CD4-positive, alpha-beta T cell (primary cell): Measurements from ENCODE around the gene HAPLN1. TPM values are rescaled to one million over a fixed set of nuclear protein-coding genes. Genes with fewer than 3 reads are reported as not detected.

Source experiments
- ATAC-seq: fragments of 200-7000 bp; cut with Tn5 transposase; one replicate; pipeline ENCODE4 v1.10.0; 2022; ENCODE audit warnings: mild to moderate bottlenecking; ENCODE audit not compliant: poor library complexity
- CTCF ChIA-PET: fragments of 350-600 bp; sonication (Branson Sonifier 250); formaldehyde crosslinking; loops from one replicate; lab custom pipeline; 2021; ENCODE audit warnings: antibody characterized with exemption, inconsistent platforms; lab: Charles Lee
- POLR2A ChIA-PET: fragments of 350-600 bp; sonication (Branson Sonifier 250); formaldehyde crosslinking; loops from one replicate; lab custom pipeline; 2021; ENCODE audit warnings: antibody characterized with exemption, inconsistent platforms; lab: Charles Lee
- DNase-seq, 14 experiments: peaks; one replicate each; pipeline ENCODE4 v3.0.0-alpha.2; 2013 to 2020; ENCODE audit warnings: mixed read lengths in 2 of 14
- H3K27ac ChIP-seq, 2 donors: one replicate each; pipeline versions ENCODE4 v1.5.1 to v1.7.0; 2013; ENCODE audit warnings: low read length in 2 of 2, low read depth in 1 of 2, mild to moderate bottlenecking in 1 of 2
- H3K27me3 ChIP-seq, 2 experiments: 1 replicate in 1 of 2; 2 replicates in 1 of 2; pipeline versions ENCODE4 v1.6.1 to v1.7.0; 2013; ENCODE audit warnings: low read length in 2 of 2, control low read depth in 1 of 2, mild to moderate bottlenecking in 1 of 2, moderate library complexity in 1 of 2; ENCODE audit not compliant: insufficient read depth in 2 of 2, control insufficient read depth in 1 of 2
- H3K36me3 ChIP-seq: one replicate; pipeline ENCODE4 v1.6.1; 2013; ENCODE audit warnings: low read length, control low read depth; ENCODE audit not compliant: insufficient read depth
- H3K4me1 ChIP-seq: one replicate; pipeline ENCODE4 v1.6.1; 2013; ENCODE audit warnings: low read length, control low read depth; ENCODE audit not compliant: insufficient read depth
- H3K4me3 ChIP-seq: one replicate; pipeline ENCODE4 v1.5.1; 2013; ENCODE audit warnings: mild to moderate bottlenecking, low read length, moderate library complexity
- H3K9me3 ChIP-seq, 2 experiments: 1 replicate in 1 of 2; 2 replicates in 1 of 2; pipeline versions ENCODE4 v1.6.1 to v1.7.0; 2013; ENCODE audit warnings: low read length in 2 of 2, mild to moderate bottlenecking in 2 of 2, control low read depth in 1 of 2, moderate library complexity in 1 of 2; ENCODE audit not compliant: control insufficient read depth in 1 of 2, insufficient read depth in 1 of 2
- H3K27ac Mint-ChIP-seq: one replicate; pipeline ENCODE4 v1.8.0; 2020; ENCODE audit warnings: mixed read lengths
- H3K27me3 Mint-ChIP-seq: one replicate; pipeline ENCODE4 v1.8.0; 2021; ENCODE audit warnings: mixed read lengths
- H3K36me3 Mint-ChIP-seq: one replicate; pipeline ENCODE4 v1.8.0; 2021; ENCODE audit warnings: low read depth, mixed read lengths
- H3K4me1 Mint-ChIP-seq: one replicate; pipeline ENCODE4 v1.8.0; 2021; ENCODE audit warnings: low read depth, mixed read lengths
- H3K4me3 Mint-ChIP-seq: one replicate; pipeline ENCODE4 v1.8.0; 2020; ENCODE audit warnings: mild to moderate bottlenecking, mixed read lengths
- H3K9me3 Mint-ChIP-seq: one replicate; pipeline ENCODE4 v1.8.0; 2020; ENCODE audit warnings: mixed read lengths
- intact Hi-C, 2 experiments: fragments of 100-400 bp; cut with DNase I in 1 of 2; cut with micrococcal nuclease in 1 of 2; formaldehyde crosslinking; loops; one replicate each; pipeline versions ENCODE4 v1.15.1 to v1.9.0; 2023 to 2025; cut with DNase I, micrococcal nuclease
- total RNA-seq, 174 experiments: library from RNA in 2 of 174; stranded (reverse) in 2 of 174; gene quantifications; one replicate each; pipeline ENCODE4 v1.2.3 and lab custom pipeline; 2021 to 2026
- TF ChIP-seq, protein P1 (sequence below): fragments of 200-600 bp; IDR thresholded peaks from one replicate; pipeline ENCODE4 v1.8.0; 2022; ENCODE audit warnings: antibody characterized with exemption, mild to moderate bottlenecking

HAPLN1 gene
- total RNA-seq, 2 experiments from 2014 or later: not detected

DNA sequence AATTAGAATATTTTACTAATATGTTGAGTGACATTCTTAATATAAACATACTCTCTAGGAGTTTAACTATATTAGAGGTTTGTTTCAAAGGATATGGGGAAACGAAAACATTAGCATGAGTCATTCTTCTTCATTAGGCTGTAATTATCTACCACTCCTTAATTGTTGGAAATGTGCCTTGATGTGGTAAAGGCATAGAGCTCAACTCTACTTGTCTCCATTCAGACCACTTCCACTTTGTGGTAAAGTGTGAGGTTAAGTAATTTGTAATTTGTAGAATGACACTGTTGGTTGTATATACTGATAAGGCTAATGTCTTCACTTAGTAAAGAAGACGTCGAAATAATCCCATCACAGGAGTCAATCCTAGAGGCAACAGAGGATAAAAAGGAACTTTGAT is 58.1 kb downstream of the HAPLN1 start:
- peaks cover 11% of the 10 kb centered on the region for H3K27me3 Mint-ChIP-seq
- Histone ChIP-seq H3K36me3 (no peaks in the 10 kb centered on the region), H3K4me1 (no peaks in the 10 kb centered on the region), H3K4me3 (no peak overlapping the region), H3K9me3 (no peaks in the 10 kb centered on the region), H3K27me3 (no peaks in the 10 kb centered on the region), H3K27ac (no peak overlapping the region)
- no peaks in the 10 kb centered on the region for H3K9me3 Mint-ChIP-seq
- no peak overlapping the region for H3K4me3 Mint-ChIP-seq
- H3K27ac Mint-ChIP-seq: no peak overlapping the region
- intact Hi-C loops: no loop called here
- TF ChIP-seq, protein P1, sequence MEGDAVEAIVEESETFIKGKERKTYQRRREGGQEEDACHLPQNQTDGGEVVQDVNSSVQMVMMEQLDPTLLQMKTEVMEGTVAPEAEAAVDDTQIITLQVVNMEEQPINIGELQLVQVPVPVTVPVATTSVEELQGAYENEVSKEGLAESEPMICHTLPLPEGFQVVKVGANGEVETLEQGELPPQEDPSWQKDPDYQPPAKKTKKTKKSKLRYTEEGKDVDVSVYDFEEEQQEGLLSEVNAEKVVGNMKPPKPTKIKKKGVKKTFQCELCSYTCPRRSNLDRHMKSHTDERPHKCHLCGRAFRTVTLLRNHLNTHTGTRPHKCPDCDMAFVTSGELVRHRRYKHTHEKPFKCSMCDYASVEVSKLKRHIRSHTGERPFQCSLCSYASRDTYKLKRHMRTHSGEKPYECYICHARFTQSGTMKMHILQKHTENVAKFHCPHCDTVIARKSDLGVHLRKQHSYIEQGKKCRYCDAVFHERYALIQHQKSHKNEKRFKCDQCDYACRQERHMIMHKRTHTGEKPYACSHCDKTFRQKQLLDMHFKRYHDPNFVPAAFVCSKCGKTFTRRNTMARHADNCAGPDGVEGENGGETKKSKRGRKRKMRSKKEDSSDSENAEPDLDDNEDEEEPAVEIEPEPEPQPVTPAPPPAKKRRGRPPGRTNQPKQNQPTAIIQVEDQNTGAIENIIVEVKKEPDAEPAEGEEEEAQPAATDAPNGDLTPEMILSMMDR: no peak
- POLR2A ChIA-PET: no interaction called here
- H3K36me3 Mint-ChIP-seq: no peaks in the 10 kb centered on the region
- no peaks in the 10 kb centered on the region for H3K4me1 Mint-ChIP-seq
- CTCF ChIA-PET: no interaction called here
- DNase-seq: no peak
- ATAC-seq: no peak

- POLR2A ChIA-PET: no interaction called here
- DNase-seq (no peak), ATAC-seq (no peak)
- H3K9me3 Mint-ChIP-seq: no peaks in the 10 kb centered on the region
- Histone ChIP-seq H3K4me3 (no peak overlapping the region), H3K27ac (no peak overlapping the region), H3K27me3 (no peaks in the 10 kb centered on the region), H3K4me1 (no peaks in the 10 kb centered on the region), H3K36me3 (no peaks in the 10 kb centered on the region), H3K9me3 (no peaks in the 10 kb centered on the region)
- intact Hi-C loops: no loop called here
- H3K27ac Mint-ChIP-seq: no peak overlapping the region
- TF ChIP-seq, protein P1: no peak
- CTCF ChIA-PET: no interaction called here
- no peaks in the 10 kb centered on the region for H3K36me3 Mint-ChIP-seq
- H3K4me1 Mint-ChIP-seq: no peaks in the 10 kb centered on the region
- H3K27me3 Mint-ChIP-seq: no peaks in the 10 kb centered on the region
- no peak overlapping the region for H3K4me3 Mint-ChIP-seq
Measured at GRCh38 chr5:83657807-83658525, 62.7 kb downstream of the HAPLN1 start.

DNA sequence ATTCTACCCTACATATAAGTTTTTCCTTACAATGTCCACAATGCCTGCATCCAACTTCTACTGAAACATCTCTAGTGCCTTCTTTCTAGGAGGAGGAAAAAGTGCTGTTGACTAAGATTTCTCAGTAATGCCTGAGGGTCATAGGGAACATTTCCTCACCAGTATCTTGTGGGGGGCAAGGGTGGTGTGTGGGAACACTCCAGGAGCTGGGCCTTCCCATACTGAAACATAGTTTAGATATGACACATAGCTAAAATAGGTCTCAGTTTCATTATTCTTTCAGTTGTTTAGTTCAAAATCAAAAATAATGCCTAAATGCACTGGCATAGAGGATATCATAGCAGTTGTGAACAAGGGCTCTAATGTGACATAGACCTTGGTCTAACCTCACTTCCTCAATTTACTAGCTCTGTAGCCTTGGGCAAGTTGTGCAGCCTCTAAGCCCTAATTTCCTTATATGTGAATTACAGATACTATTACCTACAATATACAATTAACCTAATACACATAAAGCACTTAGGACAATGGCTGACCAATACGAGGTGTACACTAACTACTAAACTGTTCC is 66.1 kb downstream of the HAPLN1 start:
- ChIA-PET POLR2A (no interaction called here), CTCF (no interaction called here)
- ATAC-seq (no peak), DNase-seq (no peak)
- H3K36me3 ChIP-seq: no peaks in the 10 kb centered on the region
- Mint-ChIP-seq H3K4me1 (no peaks in the 10 kb centered on the region), H3K27ac (no peak overlapping the region), H3K36me3 (no peaks in the 10 kb centered on the region), H3K27me3 (peaks cover 6% of the 10 kb centered on the region), H3K4me3 (no peak overlapping the region), H3K9me3 (no peaks in the 10 kb centered on the region)
- H3K27me3 ChIP-seq: no peaks in the 10 kb centered on the region
- TF ChIP-seq, protein P1: no peak
- H3K4me1 ChIP-seq: no peaks in the 10 kb centered on the region
- H3K27ac ChIP-seq: no peak overlapping the region
- H3K9me3 ChIP-seq: no peaks in the 10 kb centered on the region
- intact Hi-C loops: no loop called here
- no peak overlapping the region for H3K4me3 ChIP-seq
